ENCODE data around the gene EYA4.

DNA sequence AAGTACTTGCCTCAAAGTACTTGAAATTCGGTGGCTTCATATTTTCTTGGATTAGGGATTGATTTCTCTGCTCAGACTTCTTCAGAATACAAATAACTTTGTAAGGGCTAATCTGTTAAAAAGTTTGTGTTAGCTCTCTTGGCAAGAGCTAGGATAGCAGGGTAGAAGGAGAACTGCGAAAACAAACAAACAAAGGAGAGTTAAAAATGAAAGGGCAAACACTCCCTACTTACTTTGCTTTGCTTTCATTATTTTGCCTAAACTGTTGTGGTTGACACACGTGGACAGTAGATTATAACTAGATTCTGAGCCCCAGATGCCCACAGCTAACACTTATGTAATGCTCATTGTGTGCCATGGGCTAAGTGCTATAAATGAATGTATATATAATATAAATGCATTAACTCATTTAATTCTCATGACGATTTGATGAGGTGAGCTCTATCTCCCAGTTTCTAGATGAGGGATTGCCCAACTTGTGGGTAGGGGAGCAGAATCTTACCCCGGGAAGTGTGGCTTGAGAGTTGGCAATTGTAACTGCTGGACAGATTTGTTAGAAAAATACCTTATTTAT lies 48.7 kb downstream of the EYA4 start:
- TF ChIP-seq POLR2AphosphoS5 (IDR thresholded peaks at IDR 0.05; ENCODE audit: low read depth, low read length): no peak
- TF ChIP-seq, protein P1, sequence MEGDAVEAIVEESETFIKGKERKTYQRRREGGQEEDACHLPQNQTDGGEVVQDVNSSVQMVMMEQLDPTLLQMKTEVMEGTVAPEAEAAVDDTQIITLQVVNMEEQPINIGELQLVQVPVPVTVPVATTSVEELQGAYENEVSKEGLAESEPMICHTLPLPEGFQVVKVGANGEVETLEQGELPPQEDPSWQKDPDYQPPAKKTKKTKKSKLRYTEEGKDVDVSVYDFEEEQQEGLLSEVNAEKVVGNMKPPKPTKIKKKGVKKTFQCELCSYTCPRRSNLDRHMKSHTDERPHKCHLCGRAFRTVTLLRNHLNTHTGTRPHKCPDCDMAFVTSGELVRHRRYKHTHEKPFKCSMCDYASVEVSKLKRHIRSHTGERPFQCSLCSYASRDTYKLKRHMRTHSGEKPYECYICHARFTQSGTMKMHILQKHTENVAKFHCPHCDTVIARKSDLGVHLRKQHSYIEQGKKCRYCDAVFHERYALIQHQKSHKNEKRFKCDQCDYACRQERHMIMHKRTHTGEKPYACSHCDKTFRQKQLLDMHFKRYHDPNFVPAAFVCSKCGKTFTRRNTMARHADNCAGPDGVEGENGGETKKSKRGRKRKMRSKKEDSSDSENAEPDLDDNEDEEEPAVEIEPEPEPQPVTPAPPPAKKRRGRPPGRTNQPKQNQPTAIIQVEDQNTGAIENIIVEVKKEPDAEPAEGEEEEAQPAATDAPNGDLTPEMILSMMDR (IDR thresholded peaks at IDR 0.05): no peak

Measured in Panc1 (cell line).